NCI-H146 treated with DMSO at 0.1 percent for 48 hours (cell line): ENCODE results near the gene HOXD10.

Experiments
- DNase-seq: peaks from one replicate; lab custom pipeline; 2025; ENCODE audit not compliant: unreplicated experiment; lab: John Stamatoyannopoulos, UW

HOXD10 gene

GRCh38 chr2:176082824-176083751, 33.5 kb upstream of the HOXD10 start:
- no peak for DNase-seq

GRCh38 chr2:176083796-176084261, 32.7 kb upstream of the HOXD10 start, which contains the start of gene EVX2:
EVX2 (minus strand) TSS chr2:176083962; CDS start chr2:176083776, 186 bp downstream.
- DNase-seq = no peak

GRCh38 chr2:176084611-176085119, 31.9 kb upstream of the HOXD10 start:
- DNase-seq = no peak

- DNase-seq = no peak
Measured at GRCh38 chr2:176085120-176085788, 31.3 kb upstream of the HOXD10 start.

GRCh38 chr2:176085861-176086771, 30.5 kb upstream of the HOXD10 start:
- DNase-seq = peak; percentile 23

- DNase-seq = no peak
Measured at GRCh38 chr2:176087330-176088047, 29.1 kb upstream of the HOXD10 start.

GRCh38 chr2:176088048-176088936, 28.3 kb upstream of the HOXD10 start:
- peak; percentile 19 for DNase-seq

- no peak for DNase-seq
Measured at GRCh38 chr2:176088937-176089842, 27.4 kb upstream of the HOXD10 start.

- DNase-seq = no peak
Measured at GRCh38 chr2:176089843-176090395, 26.7 kb upstream of the HOXD10 start.

- no peak for DNase-seq
Measured at GRCh38 chr2:176090862-176091261, 25.7 kb upstream of the HOXD10 start.

GRCh38 chr2:176091329-176092258, 25.0 kb upstream of the HOXD10 start:
- DNase-seq = no peak

- peak; percentile 70 for DNase-seq
Measured at GRCh38 chr2:176092270-176093144, 24.1 kb upstream of the HOXD10 start, which contains the start of gene HOXD13. HOXD13 (plus strand) TSS chr2:176092721; CDS start chr2:176092891, 170 bp downstream.

- DNase-seq = no peak
Measured at GRCh38 chr2:176093145-176093897, 23.3 kb upstream of the HOXD10 start.

GRCh38 chr2:176093898-176094249, 22.7 kb upstream of the HOXD10 start:
- DNase-seq = no peak

- no peak for DNase-seq
Measured at GRCh38 chr2:176094349-176094748, 22.2 kb upstream of the HOXD10 start.
